Middle frontal gyrus (tissue), 1 donor: ENCODE data around the gene BCAS1.

Experiments
- DNase-seq: peaks from one replicate; pipeline ENCODE4 v3.0.0-alpha.2; 2015; ENCODE audit warnings: low spot score; ENCODE audit errors: extremely low spot score

BCAS1 gene

GRCh38 chr20:54054516-54054915 lies 15.9 kb downstream of the BCAS1 start:
- no peak for DNase-seq

DNA sequence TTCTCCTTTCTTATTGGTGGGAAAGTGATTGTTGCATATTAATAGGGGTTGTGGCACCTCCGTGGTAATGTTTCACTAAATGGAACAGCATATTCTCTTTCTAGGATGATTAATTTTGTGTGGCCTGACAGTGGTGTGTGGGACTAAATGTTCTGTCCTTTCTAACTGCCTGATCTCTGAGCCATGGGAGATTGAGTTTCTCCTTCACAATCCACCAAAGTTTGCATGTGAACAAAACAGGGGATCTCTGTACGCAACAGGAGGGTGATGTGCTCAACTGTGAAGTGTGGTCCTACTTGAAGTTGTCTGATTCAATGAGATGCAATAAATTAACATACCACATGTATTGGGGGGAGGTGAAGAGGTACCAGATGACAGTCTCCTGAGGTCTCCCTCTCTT lies 19.3 kb downstream of the BCAS1 start:
- DNase-seq, result no peak

DNA sequence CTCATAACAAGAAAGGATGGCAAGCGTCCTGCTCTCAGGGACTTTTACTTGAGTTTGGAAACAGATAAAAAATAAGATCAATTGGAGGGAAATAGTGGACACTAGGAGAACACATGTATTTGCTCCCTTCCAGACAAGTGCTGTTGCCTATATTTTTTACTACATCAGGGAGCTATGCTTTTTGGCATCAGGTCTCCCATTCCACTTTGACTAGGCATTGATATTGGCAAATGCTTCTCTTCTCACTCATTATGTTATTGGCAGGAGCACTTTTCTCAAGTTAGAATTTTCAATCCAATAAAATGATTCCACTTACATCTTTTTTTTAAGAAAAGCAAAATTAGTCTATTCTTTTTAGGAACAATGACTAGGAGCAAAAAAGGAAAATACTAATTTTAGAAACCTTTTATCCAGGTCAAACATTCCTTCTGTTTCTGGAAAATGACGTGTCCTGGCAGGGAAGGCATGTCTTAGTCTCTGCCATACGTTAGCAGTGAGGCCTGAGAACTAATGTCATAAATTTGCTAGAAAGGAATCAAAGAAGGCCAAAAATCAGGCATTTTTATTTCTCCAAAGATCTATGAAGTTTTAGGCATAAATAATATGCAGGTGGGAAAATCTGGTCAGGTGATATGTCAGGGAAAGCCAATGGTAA lies 21.4 kb downstream of the BCAS1 start:
- DNase-seq, result no peak

DNA sequence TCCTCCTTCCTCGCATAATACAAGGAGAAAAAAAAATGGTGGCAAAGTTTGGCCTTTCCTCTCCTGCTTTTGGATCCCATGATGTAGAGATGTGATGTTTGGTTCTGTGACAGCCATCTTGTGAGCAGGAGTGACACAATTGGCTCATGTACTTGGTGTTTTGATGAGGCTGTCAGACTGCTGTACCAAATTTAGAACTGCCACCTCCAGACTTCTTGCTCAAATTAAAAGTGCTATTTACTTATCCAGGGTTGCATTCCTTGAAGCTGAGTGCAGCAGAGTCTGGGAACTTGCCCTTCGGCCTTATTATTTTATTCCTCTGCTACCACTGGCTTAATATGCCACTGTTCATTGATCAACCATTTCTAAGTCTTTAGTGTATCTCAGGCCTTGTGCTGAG lies 21.9 kb downstream of the BCAS1 start:
- DNase-seq, result no peak

GRCh38 chr20:54047720-54048119 lies 22.7 kb downstream of the BCAS1 start:
- DNase-seq, result no peak

- no peak for DNase-seq
Observed at GRCh38 chr20:54047048-54047447, 23.3 kb downstream of the BCAS1 start.

GRCh38 chr20:54044156-54044555 lies 26.2 kb downstream of the BCAS1 start:
- no peak for DNase-seq

DNA sequence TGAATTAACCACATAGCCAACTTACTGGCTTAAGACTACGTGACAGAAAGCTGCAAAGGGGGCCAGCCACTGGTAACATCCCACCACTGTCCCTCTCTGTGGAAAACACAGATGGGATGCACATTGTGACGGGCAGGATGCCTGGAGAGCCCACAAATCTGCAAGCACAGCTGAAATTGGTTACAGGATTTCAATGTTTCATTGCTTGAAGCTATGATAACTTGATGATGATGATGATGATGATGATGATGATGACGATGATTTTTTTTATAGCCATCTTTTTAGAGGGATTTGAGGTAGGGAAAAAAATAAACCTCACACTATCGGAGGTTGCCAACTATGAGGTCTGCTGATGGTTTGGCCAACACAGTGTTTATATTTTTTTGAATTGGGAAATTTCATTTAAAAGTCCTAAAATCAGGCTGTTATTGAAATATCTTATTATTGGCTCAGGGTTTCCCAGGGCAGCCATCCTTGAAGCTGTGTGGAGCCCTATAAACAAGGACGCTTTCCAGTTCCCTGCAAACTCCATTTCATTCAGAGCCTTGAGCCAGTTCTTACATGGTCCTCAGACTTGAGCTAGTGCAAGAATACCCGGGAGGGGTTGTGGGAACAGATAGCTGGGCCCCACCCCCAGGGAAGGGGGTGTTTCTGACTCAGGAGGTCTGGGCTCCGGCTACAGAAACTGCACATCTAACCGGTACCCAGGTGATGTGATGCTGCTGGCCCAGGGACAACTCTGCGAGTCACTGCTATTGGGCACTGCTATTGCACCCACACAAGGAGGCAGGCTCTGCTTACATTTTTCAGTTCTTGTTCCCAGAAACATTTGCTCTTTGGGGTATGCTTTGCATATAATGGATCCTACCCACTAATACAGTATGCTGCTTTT lies 27.1 kb downstream of the BCAS1 start:
- no peak for DNase-seq

DNA sequence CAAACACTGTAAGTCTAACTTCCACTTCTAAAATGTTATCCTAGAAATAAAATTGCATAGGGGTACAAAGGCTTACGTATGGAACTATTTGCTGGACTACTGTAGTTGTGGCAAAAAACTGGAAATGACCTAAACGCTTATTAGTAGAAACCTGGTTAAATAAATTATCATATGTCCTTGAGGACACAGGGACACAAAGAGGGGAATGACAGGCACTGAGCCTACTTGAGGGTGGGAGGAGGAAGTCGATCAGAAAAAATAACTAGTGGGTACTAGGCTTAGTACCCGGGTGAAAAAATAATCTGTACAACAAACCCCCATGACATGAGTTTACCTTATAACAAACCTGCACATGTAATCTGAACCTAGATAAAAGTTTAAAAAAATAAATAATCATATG lies 28.4 kb downstream of the BCAS1 start:
- DNase-seq, result no peak

- no peak for DNase-seq
Observed at GRCh38 chr20:54041336-54041735, 29.1 kb downstream of the BCAS1 start.

DNA sequence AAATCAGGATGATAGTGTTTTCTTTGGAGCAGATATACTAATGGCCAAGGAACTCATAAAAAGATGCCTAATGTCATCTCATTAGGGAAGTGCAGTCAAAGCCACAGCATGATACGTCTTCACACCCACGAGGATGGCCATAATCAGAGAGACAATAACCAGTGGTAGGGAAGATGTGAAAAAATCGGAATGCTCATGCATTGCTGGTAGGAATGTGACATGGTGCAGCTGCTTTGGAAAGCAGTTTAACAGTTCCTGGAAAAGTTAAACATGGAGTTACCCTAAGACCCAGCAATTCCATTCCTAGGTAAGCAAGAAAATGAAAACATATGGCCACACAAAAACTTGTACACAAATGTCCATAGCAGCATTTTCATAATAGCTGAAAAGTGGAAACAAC lies 29.9 kb downstream of the BCAS1 start:
- no peak for DNase-seq

GRCh38 chr20:54038961-54039360 lies 31.4 kb downstream of the BCAS1 start:
- DNase-seq, result no peak

- no peak for DNase-seq
Observed at GRCh38 chr20:54037525-54037924, 32.9 kb downstream of the BCAS1 start.

DNA sequence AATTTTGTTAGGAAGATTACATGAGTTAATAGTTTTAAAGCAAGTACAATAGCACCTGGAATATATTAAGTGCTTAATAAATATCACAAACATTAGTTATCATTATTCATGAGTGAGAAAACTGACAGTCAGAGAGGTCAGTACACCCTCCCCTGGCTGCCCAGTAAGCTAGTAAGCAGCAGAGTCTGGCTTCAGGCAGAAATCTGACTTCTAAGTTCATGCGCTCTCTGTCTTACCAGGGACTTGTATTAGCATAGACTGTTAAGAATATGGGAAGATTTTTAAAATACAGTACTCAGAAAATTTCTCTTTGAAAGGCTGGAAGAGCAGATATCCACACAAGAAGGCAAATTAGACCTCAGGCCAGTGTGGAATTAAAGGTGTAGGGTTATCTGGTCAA lies 40.8 kb downstream of the BCAS1 start:
- no peak for DNase-seq

DNA sequence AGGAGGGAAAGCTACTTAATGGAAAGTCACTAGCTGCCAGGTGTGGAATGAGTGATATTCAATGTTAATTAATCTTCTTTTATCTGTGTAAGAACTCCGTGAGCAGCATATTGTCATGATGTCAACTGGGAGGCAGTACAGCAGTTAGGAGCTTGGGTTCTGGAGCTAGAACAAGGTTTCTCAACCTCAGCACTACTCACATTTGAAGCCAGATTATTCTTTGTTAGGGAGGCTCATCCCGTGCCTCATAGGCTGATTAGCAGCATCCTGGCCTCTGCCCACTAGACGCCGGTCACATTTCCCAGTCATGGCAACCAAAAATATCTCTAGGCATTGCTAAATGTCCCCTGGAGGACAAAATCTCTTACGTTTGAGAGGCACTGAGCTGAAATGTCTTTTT lies 41.2 kb downstream of the BCAS1 start:
- DNase-seq, result no peak

DNA sequence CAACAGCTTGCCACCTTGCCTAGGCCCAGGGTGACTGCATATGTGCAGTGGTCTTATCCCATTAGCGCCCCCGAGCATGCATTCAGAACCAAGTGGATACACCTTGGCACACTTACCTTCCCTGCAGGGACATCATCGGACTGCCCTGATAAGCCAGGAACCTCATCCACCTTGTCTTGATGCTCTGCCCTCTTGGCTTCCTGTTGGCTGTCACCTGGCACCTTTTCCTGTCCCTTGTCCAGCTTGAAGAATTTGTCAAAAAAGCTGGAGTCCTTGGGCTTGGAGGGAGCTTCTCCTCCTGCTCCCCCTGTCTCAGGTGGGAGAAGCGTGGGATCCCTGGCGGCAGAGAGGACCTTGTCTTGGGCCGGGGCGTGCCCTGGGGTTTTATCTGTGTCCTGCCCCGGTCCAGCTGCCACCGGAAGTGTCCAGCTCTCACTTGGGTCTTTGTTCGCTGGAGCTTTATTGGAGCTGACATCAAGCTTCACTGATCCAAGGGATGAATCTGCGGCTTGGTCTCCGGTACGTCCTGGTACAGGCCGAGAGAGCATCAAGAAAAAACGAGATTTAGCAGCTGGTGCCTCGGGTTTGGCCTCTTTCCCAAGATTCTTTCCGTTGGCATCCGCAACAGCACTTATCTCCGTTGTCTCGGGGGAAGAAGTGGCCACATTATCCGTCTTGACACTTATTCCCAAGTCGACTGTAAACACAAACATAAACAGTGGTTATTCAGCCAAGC lies 42.0 kb downstream of the BCAS1 start:
- peak; percentile 48 for DNase-seq

DNA sequence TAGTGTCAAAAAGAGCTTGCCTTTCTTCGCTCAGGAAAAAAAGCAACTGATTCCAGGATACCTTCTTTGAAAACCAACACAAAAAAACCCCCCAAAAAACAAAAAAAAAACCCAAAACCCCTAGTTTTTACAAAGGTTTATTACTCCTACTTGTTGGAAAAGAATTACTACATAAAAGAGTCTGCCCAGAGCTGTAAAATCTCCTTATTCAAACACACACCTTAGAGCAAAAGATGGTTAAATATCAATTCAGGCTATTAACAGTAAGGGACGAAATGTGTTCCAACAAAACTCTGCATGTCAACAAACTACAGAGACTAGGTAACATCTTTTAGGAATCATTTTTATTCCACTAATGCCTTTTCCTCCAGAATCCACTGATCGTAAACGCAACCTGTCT lies 42.7 kb downstream of the BCAS1 start:
- no peak for DNase-seq

DNA sequence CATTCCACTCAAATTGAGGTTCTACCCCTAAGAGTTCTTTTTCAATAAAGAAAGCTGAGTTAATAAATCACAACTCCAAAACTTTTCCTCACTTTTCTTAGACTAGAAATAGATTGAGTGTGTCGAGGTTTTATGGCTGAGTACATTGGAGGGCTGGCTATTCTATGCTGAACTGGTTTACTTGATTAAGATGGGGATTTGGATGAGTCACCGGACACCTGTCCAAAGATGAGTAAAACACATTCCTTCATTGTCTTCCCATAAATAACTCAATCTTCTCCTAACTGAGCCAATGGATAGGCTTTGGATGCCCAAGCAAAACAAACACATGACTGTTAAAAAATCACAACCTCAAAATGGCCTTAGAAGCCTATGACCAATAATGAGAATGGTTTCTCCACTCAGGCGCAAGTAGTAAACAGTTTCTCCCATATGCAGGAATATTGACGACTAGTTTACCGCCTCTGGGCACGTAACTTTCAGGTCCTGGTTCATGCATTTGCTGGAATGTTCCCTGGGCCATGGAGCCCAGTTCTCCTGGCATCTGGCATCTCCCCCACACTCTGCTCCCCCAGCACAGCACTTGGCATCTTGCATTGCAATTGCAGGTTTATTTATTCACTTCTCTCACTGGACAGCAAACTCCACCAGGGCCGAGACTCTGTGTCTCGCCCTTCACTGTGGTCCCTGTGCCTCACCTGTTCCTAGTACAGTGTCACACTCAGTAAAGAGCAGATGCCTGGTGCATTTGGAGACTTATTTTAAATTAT lies 43.9 kb downstream of the BCAS1 start:
- DNase-seq, result no peak

DNA sequence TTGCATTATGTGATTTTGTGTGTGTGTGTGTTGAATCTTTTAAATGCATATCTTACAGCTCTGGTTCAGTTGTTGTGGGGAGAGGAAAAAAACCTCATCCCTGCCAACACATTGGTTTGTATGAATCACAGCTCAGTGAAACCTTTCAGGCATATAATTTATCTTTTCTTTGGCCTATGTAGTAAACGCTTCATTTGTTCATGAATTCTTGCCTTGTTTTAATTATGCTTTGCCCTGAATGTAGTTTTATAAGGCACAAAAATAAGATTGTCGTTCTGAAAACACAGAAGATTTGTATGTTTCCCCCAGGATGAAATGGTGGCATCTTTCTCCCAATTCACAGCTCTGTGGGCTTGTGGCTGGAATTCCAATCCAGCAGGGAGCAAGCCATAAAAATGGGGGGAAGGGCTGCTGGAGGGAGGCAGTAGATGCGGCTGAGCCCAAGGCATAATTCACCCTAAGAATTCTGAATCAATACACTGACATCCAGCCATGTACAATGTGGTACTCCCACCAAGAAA lies 45.1 kb downstream of the BCAS1 start:
- DNase-seq, result no peak

DNA sequence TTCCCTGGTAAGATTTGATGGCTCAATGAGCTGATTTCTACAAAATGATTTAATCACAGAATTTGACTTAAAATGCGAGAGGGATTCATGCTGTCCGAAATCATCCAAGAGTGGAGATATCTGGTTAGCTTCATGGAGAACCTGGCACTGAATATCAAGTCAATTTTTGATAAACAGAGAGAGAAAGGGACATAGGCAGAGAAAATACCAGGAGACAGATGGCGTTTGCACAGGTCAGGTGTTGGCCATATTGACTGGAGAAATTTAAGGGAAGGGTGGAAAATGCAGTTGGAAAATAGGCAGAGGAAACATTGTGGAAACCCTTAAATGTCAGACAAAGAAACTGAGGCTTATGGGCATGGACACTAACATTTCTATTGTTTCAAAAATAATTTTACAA lies 47.0 kb downstream of the BCAS1 start:
- DNase-seq, result no peak
